K562 (cell line): ENCODE results near the gene TMC2. TPM values are rescaled to one million over a fixed set of nuclear protein-coding genes. Genes with fewer than 3 reads are reported as not detected.

Experiments used
- ATAC-seq: fragments of 200-7000 bp; cut with Tn5 transposase; 3 replicates; pipeline ENCODE4 v1.9.1; 2020; ENCODE audit warnings: moderate library complexity
- BruUV-seq: library from RNA; stranded (reverse); fragments of 400-500 nt; replicated peaks from 2 replicates; lab custom pipeline; 2021; lab: Mats Ljungman, UMichigan
- CTCF ChIA-PET: fragments of 300-600 bp; formaldehyde crosslinking; extraction: SDS; loops from one replicate; lab custom pipeline; 2021; ENCODE audit warnings: low intra/inter-chr PET ratio; lab: Yijun Ruan, JAX
- POLR2A ChIA-PET: fragments of 300-600, 350-650 bp; sonication (Branson Sonifier 250); formaldehyde crosslinking; extraction: SDS; loops from one replicate; lab custom pipeline; 2021; ENCODE audit warnings: antibody characterized with exemption, inconsistent platforms; lab: Yijun Ruan, JAX
- DNase-seq, 4 experiments: peaks; one replicate each; pipeline versions ENCODE4 v3.0.0 to v3.0.0-alpha.2; 2011 to 2018; ENCODE audit warnings: low spot score in 3 of 4, mixed read lengths in 3 of 4; ENCODE audit errors: extremely low read depth in 1 of 4
- FAIRE-seq: peaks from 2 replicates; lab custom pipeline; 2011; peaks lifted over from hg19 to GRCh38; lab: Jason Lieb, UNC
- H2AFZ ChIP-seq: 2 replicates; pipeline ENCODE4 v1.6.0; 2011; ENCODE audit warnings: low read depth, low read length, control low read depth, inconsistent platforms
- H3K27ac ChIP-seq: fragments of 200-600 bp; 3 replicates; pipeline ENCODE4 v1.8.0; 2011; ENCODE audit warnings: low read depth, mild to moderate bottlenecking, control low read depth, inconsistent platforms, low read length, moderate library complexity, mixed read lengths; ENCODE audit errors: extremely low read depth
- H3K27me3 ChIP-seq, 2 experiments: fragments of 300-600 bp in 1 of 2; 2 replicates in 1 of 2; 3 replicates in 1 of 2; pipeline versions ENCODE4 v1.6.0 to v1.8.0; 2011; ENCODE audit warnings: inconsistent platforms in 2 of 2, low read length in 2 of 2, mild to moderate bottlenecking in 1 of 2, mixed read lengths in 1 of 2, moderate library complexity in 1 of 2; ENCODE audit not compliant: control insufficient read depth in 2 of 2, insufficient read depth in 2 of 2
- H3K36me3 ChIP-seq: fragments of 300-600 bp; 3 replicates; pipeline ENCODE4 v1.8.0; 2011; ENCODE audit warnings: mild to moderate bottlenecking, low read length, inconsistent platforms; ENCODE audit not compliant: control insufficient read depth, insufficient read depth
- H3K4me1 ChIP-seq, 2 experiments: fragments of 200-600 bp in 1 of 2; replicated peaks in 1 of 2; 2 replicates in 1 of 2; 3 replicates in 1 of 2; pipeline versions ENCODE4 v1.5.1 to v1.8.0; 2011; ENCODE audit warnings: inconsistent platforms in 2 of 2, low read length in 2 of 2, mild to moderate bottlenecking in 1 of 2, mixed read lengths in 1 of 2, moderate library complexity in 1 of 2; ENCODE audit not compliant: control insufficient read depth in 2 of 2, insufficient read depth in 2 of 2
- H3K4me2 ChIP-seq: 2 replicates; pipeline ENCODE4 v1.6.1; 2011; ENCODE audit warnings: low read length, control low read depth, inconsistent platforms, mixed read lengths; ENCODE audit not compliant: insufficient read depth
- H3K4me3 ChIP-seq: fragments of 200-600 bp; sonication (generic), shearing (Covaris generic); 2 replicates; pipeline ENCODE4 v1.5.1; 2016; ENCODE audit warnings: control low read depth, inconsistent platforms
- H3K79me2 ChIP-seq: fragments of 200-600 bp; 3 replicates; pipeline ENCODE4 v1.8.0; 2011; ENCODE audit warnings: low read length, inconsistent platforms; ENCODE audit not compliant: control insufficient read depth, insufficient read depth
- H3K9ac ChIP-seq, 2 experiments: 2 replicates each; pipeline versions ENCODE4 v1.6.0 to v1.6.1; 2011; ENCODE audit warnings: low read depth in 2 of 2, low read length in 2 of 2, control low read depth in 1 of 2, inconsistent platforms in 1 of 2, mild to moderate bottlenecking in 1 of 2, mixed read lengths in 1 of 2; ENCODE audit not compliant: insufficient read depth in 1 of 2
- H3K9me1 ChIP-seq: one replicate; pipeline ENCODE4 v1.6.0; 2011; ENCODE audit warnings: inconsistent platforms, mild to moderate bottlenecking, low read length, moderate library complexity; ENCODE audit not compliant: control insufficient read depth, insufficient read depth
- H3K9me3 ChIP-seq: replicated peaks from 2 replicates; pipeline ENCODE4 v1.5.1; 2011; ENCODE audit warnings: low read depth, low read length, inconsistent platforms; ENCODE audit not compliant: control insufficient read depth, insufficient read depth
- H4K20me1 ChIP-seq: replicated peaks from 2 replicates; pipeline ENCODE4 v1.6.1; 2011; ENCODE audit warnings: low read length, inconsistent platforms, mixed read lengths; ENCODE audit not compliant: control insufficient read depth, insufficient read depth
- BRD4 ChIP-seq: fragments of 200-600 bp; sonication (generic); IDR thresholded peaks from 2 replicates; pipeline ENCODE4 v1.6.1; 2017; ENCODE audit warnings: inconsistent platforms
- CAMTA2 ChIP-seq: fragments of 250-450 bp; sonication (Bioruptor Pico); conservative IDR thresholded peaks from 2 replicates; pipeline ENCODE4 v1.5.1; 2022
- COPS2 ChIP-seq: fragments of 450-650 bp; conservative IDR thresholded peaks from 2 replicates; pipeline ENCODE4 v1.6.1; 2016; ENCODE audit warnings: mild to moderate bottlenecking, moderate library complexity
- CTCF ChIP-seq, 3 experiments: IDR thresholded peaks in 2 of 3; conservative IDR thresholded peaks in 1 of 3; 2 replicates each; pipeline ENCODE4 v1.5.1; 2011 to 2012; ENCODE audit warnings: low read length in 3 of 3, mild to moderate bottlenecking in 3 of 3, control low read depth in 2 of 3, improper control_type of control experiment in 1 of 3, inconsistent platforms in 1 of 3, low read depth in 1 of 3, mixed read lengths in 1 of 3, moderate library complexity in 1 of 3; ENCODE audit not compliant: insufficient read depth in 2 of 3
- PURB ChIP-seq: sonication (generic); formaldehyde crosslinking; IDR thresholded peaks from 2 replicates; pipeline ENCODE4 v1.9.0; 2021; ENCODE audit warnings: low read depth, mild to moderate bottlenecking, missing genetic modification reagents
- SMC3 ChIP-seq: conservative IDR thresholded peaks from 2 replicates; pipeline ENCODE4 v1.6.1; 2011; ENCODE audit warnings: low read depth, low read length, improper control_type of control experiment; ENCODE audit not compliant: insufficient read depth
- SNAPC5 ChIP-seq: fragments of 250-450 bp; sonication (Bioruptor Pico); IDR thresholded peaks from 2 replicates; pipeline ENCODE4 v1.8.0; 2021; ENCODE audit warnings: moderate library complexity, mild to moderate bottlenecking, inconsistent platforms
- ZNF668 ChIP-seq: fragments of 250-450 bp; sonication (Bioruptor Pico); IDR thresholded peaks from 2 replicates; pipeline ENCODE4 v1.8.0; 2022; ENCODE audit warnings: mild to moderate bottlenecking, inconsistent platforms
- WGBS: fragments of 100-300 bp; shearing (Covaris generic); methylation state at CpG from one replicate; pipeline ENCODE4 v1.1.6; 2016; ENCODE audit warnings: low coverage, mixed read lengths; ENCODE audit not compliant: insufficient coverage; ENCODE audit errors: missing lambda C conversion rate; 5-methylcytosine and 5-hydroxymethylcytosine counted together
- in situ Hi-C: fragments of 300-500 bp; cut with MboI; formaldehyde crosslinking; loops from 4 replicates; pipeline ENCODE4 v1.15.0; 2018; ENCODE audit warnings: inconsistent platforms, mixed read lengths
- intact Hi-C: fragments of 100-400 bp; cut with micrococcal nuclease; formaldehyde crosslinking; loops from 2 replicates; pipeline ENCODE4 v1.14.2; 2022
- polyA plus RNA-seq, 8 experiments: library from polyadenylated mRNA; depleted of rRNA in 4 of 8; stranded (reverse) in 5 of 8; unstranded in 3 of 8; fragments of >200 nt; fragmentation: Nextera tagmentation in 2 of 8; fragmentation: Illumina TruSeq in 1 of 8; extraction: Ambion mirVana in 2 of 8; extraction: Trizol in 1 of 8; gene quantifications; 2 replicates each; pipeline versions ENCODE4 v1.2.1 to v1.2.3, GENCODE V29; 2011 to 2014; ENCODE audit warnings: inconsistent platforms in 1 of 8, missing spikeins in 1 of 8
- total RNA-seq, 7 experiments: library from RNA; depleted of rRNA in 6 of 7; stranded (reverse); fragments of >200 nt in 6 of 7; fragmentation: Illumina TruSeq in 2 of 7; extraction: Trizol in 2 of 7; gene quantifications; 2 replicates each; pipeline versions ENCODE4 v1.2.1 to v1.2.3, GENCODE V29; 2011 to 2021; ENCODE audit warnings: low replicate concordance in 1 of 7
- TF ChIP-seq, protein P1 (sequence below), 3 experiments: fragments of 200-800 bp in 1 of 3; fragments of 250-450 bp in 1 of 3; fragments of 450-650 bp in 1 of 3; sonication (Bioruptor Pico) in 1 of 3; sonication (Bioruptor generic) in 1 of 3; formaldehyde crosslinking in 1 of 3; IDR thresholded peaks; 2 replicates each; pipeline versions ENCODE4 v1.6.1 to v1.8.0; 2016 to 2022; ENCODE audit warnings: mild to moderate bottlenecking in 2 of 3, missing genetic modification characterization in 2 of 3, missing compliant biosample characterization in 1 of 3, moderate library complexity in 1 of 3

The TMC2 gene
- total and polyA plus RNA-seq, 9 of the 15 experiments (the other 6 are each of a cell fraction or from before 2014, with no cell fraction given): not detected

DNA sequence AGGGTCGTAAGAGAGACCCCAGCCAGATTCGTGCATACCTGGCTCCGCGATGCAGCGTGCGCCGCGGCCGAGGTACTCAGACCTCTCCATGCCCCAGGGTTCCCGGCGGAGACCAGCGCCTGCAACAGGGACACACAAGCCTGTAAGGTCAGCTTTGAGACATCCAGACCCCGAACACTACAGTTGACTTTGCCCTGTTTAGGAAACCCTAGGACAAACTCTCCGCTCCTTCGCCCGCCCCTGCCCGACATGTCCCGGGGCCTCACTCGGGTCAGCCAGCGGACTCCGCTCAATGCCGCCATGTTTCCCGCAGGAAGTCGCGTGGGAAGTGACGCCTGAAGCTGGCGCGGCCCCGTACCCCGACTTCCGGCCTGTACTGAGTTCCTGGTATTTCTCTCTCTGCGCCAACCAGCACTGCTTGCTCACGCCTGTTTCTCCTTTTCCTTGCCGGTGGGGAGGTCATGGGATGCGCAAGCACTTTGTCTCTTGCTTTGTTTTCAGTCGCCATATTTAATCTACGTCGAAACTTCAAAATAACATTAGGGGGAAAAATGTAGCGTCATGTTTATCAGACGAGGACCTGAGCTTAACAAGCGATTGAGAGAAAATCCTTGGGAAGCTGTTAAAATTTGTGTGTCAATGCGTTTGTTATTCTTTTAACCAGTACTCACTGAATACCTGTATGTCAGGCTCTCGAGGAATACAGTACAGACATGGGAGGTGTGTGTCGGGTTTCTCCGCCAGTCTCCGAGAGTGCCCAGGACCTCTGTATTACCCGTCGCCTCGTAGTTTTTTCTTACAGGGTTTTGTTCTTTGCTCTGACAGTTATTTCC, 127.7 kb downstream of the TMC2 start, which contains the start of gene IDH3B (continued):
- TF ChIP-seq, protein P1, sequence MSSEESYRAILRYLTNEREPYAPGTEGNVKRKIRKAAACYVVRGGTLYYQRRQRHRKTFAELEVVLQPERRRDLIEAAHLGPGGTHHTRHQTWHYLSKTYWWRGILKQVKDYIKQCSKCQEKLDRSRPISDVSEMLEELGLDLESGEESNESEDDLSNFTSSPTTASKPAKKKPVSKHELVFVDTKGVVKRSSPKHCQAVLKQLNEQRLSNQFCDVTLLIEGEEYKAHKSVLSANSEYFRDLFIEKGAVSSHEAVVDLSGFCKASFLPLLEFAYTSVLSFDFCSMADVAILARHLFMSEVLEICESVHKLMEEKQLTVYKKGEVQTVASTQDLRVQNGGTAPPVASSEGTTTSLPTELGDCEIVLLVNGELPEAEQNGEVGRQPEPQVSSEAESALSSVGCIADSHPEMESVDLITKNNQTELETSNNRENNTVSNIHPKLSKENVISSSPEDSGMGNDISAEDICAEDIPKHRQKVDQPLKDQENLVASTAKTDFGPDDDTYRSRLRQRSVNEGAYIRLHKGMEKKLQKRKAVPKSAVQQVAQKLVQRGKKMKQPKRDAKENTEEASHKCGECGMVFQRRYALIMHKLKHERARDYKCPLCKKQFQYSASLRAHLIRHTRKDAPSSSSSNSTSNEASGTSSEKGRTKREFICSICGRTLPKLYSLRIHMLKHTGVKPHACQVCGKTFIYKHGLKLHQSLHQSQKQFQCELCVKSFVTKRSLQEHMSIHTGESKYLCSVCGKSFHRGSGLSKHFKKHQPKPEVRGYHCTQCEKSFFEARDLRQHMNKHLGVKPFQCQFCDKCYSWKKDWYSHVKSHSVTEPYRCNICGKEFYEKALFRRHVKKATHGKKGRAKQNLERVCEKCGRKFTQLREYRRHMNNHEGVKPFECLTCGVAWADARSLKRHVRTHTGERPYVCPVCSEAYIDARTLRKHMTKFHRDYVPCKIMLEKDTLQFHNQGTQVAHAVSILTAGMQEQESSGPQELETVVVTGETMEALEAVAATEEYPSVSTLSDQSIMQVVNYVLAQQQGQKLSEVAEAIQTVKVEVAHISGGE (CRISPR knock-in tag; IDR thresholded peaks at IDR 0.05): peak in 1 of 3 experiments; percentile 63; a peak in 2 of 6 replicates
- no peak for TF ChIP-seq SNAPC5 (CRISPR knock-in tag)

DNA sequence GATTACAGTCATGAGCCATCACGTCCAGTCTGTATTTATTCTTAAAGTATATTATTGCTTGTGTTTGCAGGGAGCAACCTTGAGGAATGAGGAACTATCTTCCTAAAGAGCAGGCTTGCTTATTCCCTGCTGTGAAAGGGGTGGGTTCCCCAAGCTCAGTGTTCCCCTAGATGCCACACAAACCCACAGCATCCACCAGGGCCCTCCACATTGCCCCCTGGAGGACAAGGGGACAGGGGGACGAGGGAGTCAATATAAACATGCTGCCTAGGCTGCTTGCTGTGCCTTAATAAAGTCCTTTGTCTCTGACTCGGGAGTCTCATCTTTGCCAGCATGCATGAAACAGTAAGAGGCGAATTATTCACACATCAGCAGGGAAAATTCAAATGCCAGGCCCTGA, 135.6 kb downstream of the TMC2 start:
- CTCF ChIA-PET: no interaction called here
- Histone ChIP-seq H3K79me2 (no peaks in the 10 kb centered on the region), H3K4me2 (no peak overlapping the region), H3K4me3 (no peak overlapping the region), H4K20me1 (no peaks in the 10 kb centered on the region), H3K9me1 (no peaks in the 10 kb centered on the region), H2AFZ (no peak overlapping the region), H3K27me3 (no peaks in the 10 kb centered on the region; a peak in 1 of 5 replicates), H3K27ac (no peak overlapping the region), H3K9ac (no peak overlapping the region), H3K4me1 (no peaks in the 10 kb centered on the region; a peak in 1 of 5 replicates), H3K9me3 (no peaks in the 10 kb centered on the region), H3K36me3 (no peaks in the 10 kb centered on the region)
- POLR2A ChIA-PET: interaction anchor here (0.6 to 0.9 kb wide), 2 partner anchors 19 to 285 kb away, joined by 3 read pairs; no protein-coding TSS in a partner anchor
- BruUV-seq: no TSS peak
- FAIRE-seq (peak; percentile 35), DNase-seq (no peak), ATAC-seq (peak; percentile 77)
- in situ Hi-C loops (no loop called here), intact Hi-C loops (no loop called here)
- TF ChIP-seq CTCF (IDR thresholded peaks at IDR 0.05 in 2 of 3, conservative IDR thresholded peaks at IDR 0.05 in 1 of 3; ENCODE audit: insufficient read depth in 2 of 3, low read depth in 1 of 3, low read length in 3 of 3): peak; percentile 48 to 59 (median 58); a peak in 5 of 6 replicates
- TF ChIP-seq BRD4: no peak
- no peak for TF ChIP-seq PURB (CRISPR knock-in tag)
- no peak for TF ChIP-seq CAMTA2 (CRISPR knock-in tag)
- TF ChIP-seq SMC3: 0 out of 2 replicates have a peak, but pooled peaks have one; percentile 5
- no peak for TF ChIP-seq COPS2
- TF ChIP-seq ZNF668 (CRISPR knock-in tag): no peak
- WGBS: 10% methylated on average over 3 of the region's 4 CpGs
